ENCODE measurements around the gene SHH. TPM values are rescaled to one million over a fixed set of nuclear protein-coding genes. Genes with fewer than 3 reads are reported as not detected.

Gene SHH
- total RNA-seq, 1 donor from 2014 or later: 23.2 TPM

- no peak for DNase-seq (ENCODE audit: low spot score)
These were observed 47.8 kb downstream of the SHH start for GRCh38 chr7:155764438-155764793.

GRCh38 chr7:155763691-155764437 is 48.4 kb downstream of the SHH start:
- no peak for DNase-seq (ENCODE audit: low spot score)

GRCh38 chr7:155763122-155763521 is 49.1 kb downstream of the SHH start:
- no peak for DNase-seq (ENCODE audit: low spot score)

- no peak for DNase-seq (ENCODE audit: low spot score)
These were observed 49.6 kb downstream of the SHH start for GRCh38 chr7:155762655-155763054.

GRCh38 chr7:155762036-155762435 is 50.2 kb downstream of the SHH start:
- no peak for DNase-seq (ENCODE audit: low spot score)

- DNase-seq (ENCODE audit: low spot score): no peak
These were observed 51.1 kb downstream of the SHH start for GRCh38 chr7:155761162-155761561.

GRCh38 chr7:155759740-155760430 is 52.4 kb downstream of the SHH start:
- DNase-seq (ENCODE audit: low spot score): no peak

- no peak for DNase-seq (ENCODE audit: low spot score)
These were observed 53.9 kb downstream of the SHH start for GRCh38 chr7:155758348-155758747.

GRCh38 chr7:155756322-155756721 is 55.9 kb downstream of the SHH start:
- no peak for DNase-seq (ENCODE audit: low spot score)

GRCh38 chr7:155755026-155755425 is 57.2 kb downstream of the SHH start:
- no peak for DNase-seq (ENCODE audit: low spot score)

- DNase-seq (ENCODE audit: low spot score): no peak
These were observed 58.1 kb downstream of the SHH start for GRCh38 chr7:155754165-155754564.

GRCh38 chr7:155753446-155753965 is 58.8 kb downstream of the SHH start:
- DNase-seq (ENCODE audit: low spot score): no peak

- no peak for DNase-seq (ENCODE audit: low spot score)
These were observed 59.4 kb downstream of the SHH start for GRCh38 chr7:155752756-155753445.

GRCh38 chr7:155751409-155751808 is 60.9 kb downstream of the SHH start:
- DNase-seq (ENCODE audit: low spot score): no peak

GRCh38 chr7:155750255-155751125 is 61.8 kb downstream of the SHH start:
- DNase-seq (ENCODE audit: low spot score): no peak

Other genes starting within 250 kb of the SHH start
- gene RBM33, start 167.8 kb downstream of the SHH start, total RNA-seq: 70.8 TPM